Neutrophil (primary cell): ENCODE results near the gene RGMA.

Experiments used
- H3K27ac ChIP-seq: fragments of 200-600 bp; sonication (generic); 2 replicates; pipeline ENCODE4 v1.5.1; 2016; ENCODE audit warnings: mild to moderate bottlenecking, moderate library complexity
- H3K27me3 ChIP-seq: fragments of 200-600 bp; sonication (generic); 2 replicates; pipeline ENCODE4 v1.6.0; 2016; ENCODE audit warnings: mild to moderate bottlenecking
- H3K36me3 ChIP-seq: fragments of 200-600 bp; sonication (generic); 2 replicates; pipeline ENCODE4 v1.5.1; 2017
- H3K4me1 ChIP-seq, 2 experiments: fragments of 200-600 bp in 1 of 2; sonication (generic) in 1 of 2; 1 replicate in 1 of 2; 2 replicates in 1 of 2; pipeline versions ENCODE4 v1.5.1 to v1.6.1; 2013 to 2016; ENCODE audit warnings: low read depth in 1 of 2, low read length in 1 of 2, mild to moderate bottlenecking in 1 of 2, moderate library complexity in 1 of 2; ENCODE audit not compliant: control insufficient read depth in 1 of 2, insufficient read depth in 1 of 2
- H3K4me3 ChIP-seq, 2 experiments: fragments of 200-600 bp in 1 of 2; sonication (generic) in 1 of 2; 1 replicate in 1 of 2; 2 replicates in 1 of 2; pipeline ENCODE4 v1.5.1; 2013 to 2016; ENCODE audit warnings: low read depth in 1 of 2, low read length in 1 of 2, mild to moderate bottlenecking in 1 of 2, moderate library complexity in 1 of 2
- H3K9me3 ChIP-seq: fragments of 200-600 bp; sonication (generic); 2 replicates; pipeline ENCODE4 v1.5.1; 2016
- CTCF ChIP-seq: fragments of 200-600 bp; sonication (generic); IDR thresholded peaks from 2 replicates; pipeline ENCODE4 v1.5.1; 2016; ENCODE audit warnings: antibody characterized with exemption

RGMA gene

GRCh38 chr15:93072011-93072410 is 17.0 kb downstream of the RGMA start:
- TF ChIP-seq CTCF, result no peak
- no peaks in the 10 kb centered on the region for H3K36me3 ChIP-seq
- H3K9me3 ChIP-seq, result no peaks in the 10 kb centered on the region
- peaks cover 0 to 11% of the 10 kb centered on the region in 2 experiments for H3K4me1 ChIP-seq
- H3K4me3 ChIP-seq, result no peak overlapping the region
- peaks cover 80% of the 10 kb centered on the region for H3K27me3 ChIP-seq
- H3K27ac ChIP-seq, result no peak overlapping the region

- Histone ChIP-seq H3K4me3 (no peak overlapping the region), H3K36me3 (no peaks in the 10 kb centered on the region), H3K27me3 (peaks cover 75% of the 10 kb centered on the region), H3K9me3 (no peaks in the 10 kb centered on the region), H3K27ac (no peak overlapping the region), H3K4me1 (peaks cover 0 to 11% of the 10 kb centered on the region in 2 experiments)
- no peak for TF ChIP-seq CTCF
Observed at GRCh38 chr15:93071469-93071936, 17.5 kb downstream of the RGMA start.

- Histone ChIP-seq H3K4me1 (peaks cover 0 to 11% of the 10 kb centered on the region in 2 experiments), H3K4me3 (no peak overlapping the region), H3K9me3 (no peaks in the 10 kb centered on the region), H3K27ac (no peak overlapping the region), H3K27me3 (peaks cover 67% of the 10 kb centered on the region), H3K36me3 (no peaks in the 10 kb centered on the region)
- TF ChIP-seq CTCF, result no peak
Observed at GRCh38 chr15:93070551-93071296, 18.3 kb downstream of the RGMA start.

- H3K36me3 ChIP-seq, result no peaks in the 10 kb centered on the region
- TF ChIP-seq CTCF, result no peak
- peaks cover 61% of the 10 kb centered on the region for H3K27me3 ChIP-seq
- H3K4me1 ChIP-seq, result peaks cover 0 to 11% of the 10 kb centered on the region in 2 experiments
- no peak overlapping the region for H3K27ac ChIP-seq
- H3K4me3 ChIP-seq, result no peak overlapping the region
- no peaks in the 10 kb centered on the region for H3K9me3 ChIP-seq
Observed at GRCh38 chr15:93070132-93070531, 18.9 kb downstream of the RGMA start.

DNA sequence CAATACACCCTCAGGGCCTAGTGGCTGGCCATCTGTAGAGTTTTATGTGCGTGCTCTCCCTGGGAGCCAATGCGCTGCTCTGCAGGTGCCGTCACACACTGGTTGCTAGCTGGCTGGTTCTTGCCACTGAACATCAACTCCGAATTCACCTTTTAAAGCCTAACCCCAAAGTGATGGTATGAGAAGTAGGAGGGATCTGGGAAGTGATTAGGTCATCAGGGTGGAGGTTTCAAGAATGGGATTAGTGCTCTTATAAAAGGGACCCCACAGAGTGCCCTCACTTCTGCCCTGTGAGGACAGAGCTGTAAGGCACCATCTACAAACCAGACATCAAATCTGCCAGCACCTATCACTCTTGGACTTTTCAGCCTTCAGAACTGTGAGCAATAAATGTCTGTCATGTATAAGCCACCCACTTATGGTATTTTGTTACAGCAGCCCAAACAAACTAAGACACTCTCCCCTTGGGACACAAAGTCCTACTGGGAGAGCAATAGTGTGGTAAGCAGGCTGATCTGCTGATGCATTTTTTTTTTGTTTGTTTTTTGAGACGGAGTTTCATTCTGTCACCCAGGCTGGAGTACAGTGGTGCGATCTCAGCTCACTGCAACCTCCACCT is 20.3 kb downstream of the RGMA start:
- Histone ChIP-seq H3K4me3 (no peak overlapping the region), H3K4me1 (peaks cover 0 to 11% of the 10 kb centered on the region in 2 experiments), H3K27me3 (peaks cover 57% of the 10 kb centered on the region), H3K9me3 (no peaks in the 10 kb centered on the region), H3K27ac (no peak overlapping the region), H3K36me3 (no peaks in the 10 kb centered on the region)
- TF ChIP-seq CTCF, result no peak
